NCI-H524 (cell line): Measurements from ENCODE around the gene DENND2C.

ENCODE experiments used
- DNase-seq, 2 experiments: peaks; one replicate each; lab custom pipeline; 2025; lab: John Stamatoyannopoulos, UW

Gene DENND2C

GRCh38 chr1:114685851-114686250 is 16.0 kb upstream of the DENND2C start:
- DNase-seq, result no peak

DNA sequence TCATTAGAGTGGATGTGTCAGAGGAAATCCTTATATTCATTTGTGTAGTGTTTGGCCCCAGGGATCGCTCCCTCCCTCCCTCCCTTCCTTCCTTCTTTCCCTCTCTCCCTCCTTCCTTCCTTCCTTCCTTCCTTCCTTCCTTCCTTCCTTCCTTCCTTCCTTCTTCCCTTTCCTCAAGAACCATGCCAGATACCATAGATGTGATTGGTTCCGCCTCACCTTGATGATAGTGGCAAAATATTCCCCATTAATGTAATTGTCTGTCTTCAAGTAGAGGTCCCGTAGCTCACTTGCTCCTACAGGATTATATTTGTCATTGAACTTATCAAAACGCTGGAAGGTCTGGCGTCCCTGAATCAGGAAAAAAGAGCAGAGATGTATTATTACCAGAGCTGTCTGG is 7.8 kb upstream of the DENND2C start:
- no peak for DNase-seq

DNA sequence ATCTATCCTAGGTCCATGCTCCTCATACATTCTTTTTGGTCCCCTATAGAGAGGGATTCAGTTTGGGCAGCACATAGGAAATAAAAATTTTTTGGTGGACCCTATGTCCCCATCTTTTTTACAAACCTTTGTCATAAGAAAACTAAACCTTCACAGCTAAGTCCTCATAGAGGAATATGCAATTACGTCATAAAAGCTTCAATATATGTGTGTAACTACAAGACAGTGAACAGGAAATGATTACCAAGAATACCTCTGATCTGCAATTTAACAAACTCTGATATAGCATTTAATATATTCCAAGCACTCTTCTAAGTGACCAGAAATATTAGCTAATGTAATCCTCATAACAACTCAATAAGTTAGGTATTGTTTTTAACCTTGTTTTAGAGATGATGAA is 6.3 kb upstream of the DENND2C start:
- DNase-seq, result no peak

DNA sequence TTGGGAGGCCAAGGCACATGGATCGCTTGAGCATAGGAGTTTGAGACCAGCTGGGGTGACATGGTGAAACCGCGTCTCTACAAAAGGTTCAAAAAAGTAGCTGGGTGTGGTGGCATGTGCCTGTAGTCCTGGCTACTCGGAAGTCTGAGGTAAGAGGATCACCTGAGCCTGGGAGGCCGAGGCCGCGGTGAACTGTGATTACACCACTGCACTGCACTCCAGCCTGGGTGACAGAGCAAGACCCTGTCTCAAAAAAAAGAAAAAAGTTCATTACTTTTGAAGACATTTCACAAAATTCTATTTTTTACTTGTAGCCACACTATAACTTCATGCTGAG is 2.1 kb upstream of the DENND2C start:
- no peak for DNase-seq

DNA sequence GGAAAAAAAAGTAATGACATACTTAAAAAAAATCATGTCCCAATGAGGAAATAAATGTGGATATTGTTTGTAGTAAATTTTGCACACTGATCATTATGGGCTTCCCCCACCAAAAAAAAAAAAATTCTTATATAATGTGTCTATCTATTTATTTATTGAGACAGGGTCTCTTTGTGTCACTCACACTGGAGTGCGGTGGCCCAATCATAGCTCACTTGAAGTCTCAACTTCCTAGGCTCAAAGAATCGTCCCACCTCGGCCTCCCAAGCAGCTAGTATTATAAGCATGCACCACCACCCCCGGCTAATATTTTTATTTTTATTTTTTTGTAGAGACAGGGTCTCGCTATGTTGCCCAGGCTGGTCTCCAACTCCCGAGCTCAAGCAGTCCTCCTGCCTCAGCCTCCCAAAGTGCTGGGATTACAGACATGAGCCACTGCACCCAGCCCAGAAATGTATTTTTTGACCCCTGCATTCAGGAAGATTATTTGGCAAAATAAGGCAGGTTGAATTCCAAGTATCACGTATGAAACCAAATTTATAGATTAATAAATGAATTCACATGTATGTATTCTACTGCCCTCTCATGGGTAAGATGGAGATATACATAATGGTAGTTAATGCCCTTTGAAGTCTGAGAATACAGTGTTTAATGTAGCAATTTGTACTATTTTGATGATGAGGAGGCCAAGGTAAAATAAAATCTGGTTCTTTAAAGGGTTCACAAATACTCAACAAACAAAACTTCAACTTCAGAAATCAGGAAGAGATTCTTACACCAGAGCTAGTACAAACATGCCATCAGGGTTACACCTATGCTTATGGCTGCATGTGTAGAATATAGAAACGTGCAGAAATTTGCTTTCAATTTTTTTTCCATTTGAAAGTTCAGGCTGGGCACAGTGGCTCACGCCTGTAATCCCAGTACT is 1.4 kb upstream of the DENND2C start:
- peak in 1 of 2 experiments; percentile 17 for DNase-seq

GRCh38 chr1:114670083-114671010 is 498 bp upstream of the DENND2C start:
- DNase-seq, result peak; percentile 56 to 75

- peak in 1 of 2 experiments; percentile 25 for DNase-seq
Observed at GRCh38 chr1:114668784-114669561, 876 bp downstream of the DENND2C start.

- DNase-seq, result no peak
Observed at GRCh38 chr1:114668373-114668772, 1.5 kb downstream of the DENND2C start.

GRCh38 chr1:114666954-114667353 is 2.9 kb downstream of the DENND2C start:
- DNase-seq, result no peak

- DNase-seq, result no peak
Observed at GRCh38 chr1:114660238-114660637, 9.6 kb downstream of the DENND2C start.

GRCh38 chr1:114651893-114652292 is 18.0 kb downstream of the DENND2C start:
- no peak for DNase-seq

DNA sequence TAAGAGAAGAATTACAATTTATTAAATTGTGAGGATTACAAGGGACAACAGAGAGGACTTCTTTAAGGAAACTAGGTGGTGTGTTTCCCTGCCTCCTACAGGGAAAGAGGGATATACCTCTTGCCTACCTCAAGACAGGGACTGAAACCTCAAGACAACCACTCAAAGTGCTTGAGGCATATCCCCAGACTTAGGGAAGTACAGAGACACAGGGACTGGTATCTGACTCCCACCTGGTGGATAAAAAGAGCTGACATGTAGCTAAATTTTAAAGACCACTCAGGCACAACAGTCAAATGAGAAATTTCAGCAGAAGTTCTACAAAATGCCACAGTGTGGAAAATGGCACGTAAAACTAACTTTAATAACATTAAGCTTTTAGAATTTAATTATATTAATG is 21.3 kb downstream of the DENND2C start:
- DNase-seq, result no peak

- no peak for DNase-seq
Observed at GRCh38 chr1:114641377-114641776, 28.5 kb downstream of the DENND2C start.

DNA sequence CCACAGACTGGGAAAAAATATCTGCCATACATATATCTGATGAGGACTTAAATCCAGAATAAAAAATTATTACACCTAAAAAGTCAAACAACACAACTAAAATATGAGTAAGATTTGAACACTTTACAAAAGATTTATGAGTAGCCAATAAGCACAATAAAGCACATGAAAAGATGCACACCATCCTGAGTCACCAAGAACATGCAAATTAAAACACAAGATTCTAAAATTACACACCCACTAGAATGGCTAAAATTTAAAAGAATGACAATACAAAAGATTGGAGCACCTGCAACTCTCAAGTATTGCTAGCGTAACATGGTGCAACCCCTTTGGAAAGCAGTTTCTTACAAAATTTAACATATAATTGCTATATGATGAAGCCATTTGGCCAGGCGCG is 30.9 kb downstream of the DENND2C start:
- no peak for DNase-seq

DNA sequence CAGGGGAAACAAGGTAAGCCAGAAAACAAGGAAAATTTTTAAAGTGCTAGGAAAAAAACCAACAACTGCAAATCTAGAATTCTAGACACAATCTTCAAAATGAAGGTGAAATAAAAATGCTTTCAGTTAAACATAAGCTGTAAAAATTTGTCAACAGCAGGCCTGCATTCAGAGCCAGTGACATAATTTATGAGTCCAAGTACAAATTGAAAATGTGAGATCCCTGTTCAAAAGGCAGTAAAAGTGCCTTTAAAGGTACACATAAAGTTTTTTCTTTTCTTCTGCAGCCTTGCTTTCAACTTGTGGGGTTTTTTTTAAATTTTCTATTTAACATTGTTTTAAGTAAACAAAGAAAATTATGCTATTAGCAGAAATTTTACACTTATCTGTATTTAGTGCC is 37.4 kb downstream of the DENND2C start:
- no peak for DNase-seq

DNA sequence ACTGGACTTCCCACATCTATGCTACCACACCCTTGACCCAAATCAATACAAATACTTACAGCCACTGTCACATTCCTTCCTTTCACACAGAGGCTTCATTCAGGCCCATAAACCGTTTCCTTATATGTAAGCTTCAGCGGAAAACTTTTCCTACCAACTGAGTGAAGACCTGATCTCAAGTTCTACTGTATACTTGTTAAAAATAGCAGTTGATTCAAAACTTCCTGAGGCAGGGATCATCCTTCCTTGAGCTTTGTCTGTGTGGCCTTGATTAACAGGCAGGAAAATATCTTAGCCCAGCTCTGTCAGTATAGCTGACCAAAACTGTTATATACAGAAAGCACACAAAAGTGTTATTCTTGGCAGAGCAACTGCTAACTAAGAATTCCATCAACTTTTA is 42.7 kb downstream of the DENND2C start:
- DNase-seq, result no peak

DNA sequence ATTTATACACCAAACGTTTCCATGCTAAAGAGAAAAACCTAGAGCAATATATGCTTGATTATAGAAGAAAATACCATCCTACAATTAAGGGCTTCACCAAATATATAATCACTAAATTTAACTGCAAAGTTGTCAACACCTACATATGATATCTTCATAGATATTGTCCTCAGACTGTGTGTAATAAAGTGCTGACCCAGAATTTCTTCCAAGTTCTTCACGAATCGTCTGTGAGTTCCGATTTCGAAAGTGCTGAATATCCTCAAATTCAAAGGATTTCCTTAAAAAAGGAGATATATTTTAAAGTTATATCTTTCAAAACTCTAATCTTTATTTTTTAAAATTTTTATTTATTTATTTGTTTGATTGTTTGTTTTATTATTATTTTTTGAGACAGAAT is 46.5 kb downstream of the DENND2C start:
- DNase-seq, result no peak

- no peak for DNase-seq
Observed at GRCh38 chr1:114620419-114620818, 49.4 kb downstream of the DENND2C start.

- DNase-seq, result no peak
Observed at GRCh38 chr1:114618606-114619005, 51.2 kb downstream of the DENND2C start.

DNA sequence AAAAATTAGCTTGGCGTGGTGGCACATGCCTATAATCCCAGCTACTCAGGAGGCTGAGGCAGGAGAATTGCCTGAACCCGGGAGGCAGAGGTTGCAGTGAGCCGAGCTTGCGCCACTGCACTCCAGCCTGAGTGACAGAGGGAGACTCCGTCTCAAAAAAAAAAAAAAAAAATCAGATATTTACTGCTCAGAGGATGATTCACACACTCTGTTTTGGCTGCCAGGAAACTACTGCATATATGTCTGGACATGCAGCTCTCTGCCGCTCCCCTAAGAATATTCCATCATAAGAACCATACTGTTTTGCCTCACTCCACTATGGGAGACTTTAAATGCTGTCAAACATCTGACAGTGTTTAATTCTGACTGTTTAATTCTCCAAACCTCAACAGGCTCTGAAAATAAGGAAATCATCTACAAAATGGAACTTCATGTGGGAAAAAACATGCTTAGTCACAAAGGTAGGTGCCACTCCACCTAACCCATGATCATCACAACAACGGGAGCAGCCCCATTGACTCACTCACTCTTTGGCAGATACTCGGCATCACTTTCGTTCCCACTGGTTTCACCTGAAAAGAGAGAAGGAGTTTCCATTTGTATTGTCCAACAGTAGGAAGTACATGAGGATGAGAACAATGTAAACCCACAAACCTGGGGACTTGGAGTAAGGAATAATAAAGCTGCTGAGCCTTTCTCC is 59.2 kb downstream of the DENND2C start:
- DNase-seq, result no peak

DNA sequence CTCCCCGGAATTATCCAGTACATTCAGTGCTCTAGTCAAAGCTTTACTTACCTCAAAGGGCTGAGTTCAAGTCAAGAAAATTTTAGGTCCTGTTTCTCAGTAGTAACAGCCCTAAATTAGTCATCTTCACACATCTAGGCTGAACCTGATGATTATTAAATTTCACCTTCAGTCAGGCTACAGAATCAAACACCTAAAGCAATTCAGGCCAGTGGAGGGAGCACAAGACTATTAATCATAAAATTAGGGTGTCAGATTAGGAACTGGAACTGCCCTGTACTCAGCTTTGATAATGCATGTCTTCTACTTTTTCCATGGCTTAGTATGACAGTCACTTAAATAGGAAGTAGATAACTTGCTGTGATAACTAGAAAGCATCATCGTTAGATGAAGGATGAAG is 60.0 kb downstream of the DENND2C start:
- DNase-seq, result no peak

DNA sequence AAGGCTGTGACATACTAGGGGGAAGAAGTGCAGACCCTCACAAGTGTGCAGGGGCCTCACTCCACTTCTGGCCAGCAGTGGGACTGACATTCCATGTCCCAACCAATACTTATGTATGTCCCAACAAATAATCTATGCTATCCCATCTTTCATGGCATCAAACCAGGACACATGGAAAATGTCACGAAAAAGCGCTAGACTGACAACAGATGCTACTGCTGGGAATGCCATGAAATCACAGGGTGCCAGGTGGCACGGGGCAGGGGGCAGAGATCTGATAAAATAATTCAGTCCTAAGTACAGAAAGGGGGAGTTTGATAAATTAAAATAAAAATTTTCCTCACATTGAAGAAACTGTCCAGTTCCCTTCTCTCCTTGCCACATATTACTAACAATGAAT is 60.8 kb downstream of the DENND2C start:
- DNase-seq, result peak; percentile 46 to 52
